Prostate gland (tissue), 2 donors: ENCODE results near the gene SGF29. TPM values are rescaled to one million over a fixed set of nuclear protein-coding genes. Genes with fewer than 3 reads are reported as not detected.

Experiments
- DNase-seq: peaks from one replicate; pipeline ENCODE4 v3.0.0-alpha.2; 2019; ENCODE audit warnings: low spot score
- H3K27ac ChIP-seq, 2 donors: fragments of 200-600 bp; sonication (generic); 2 replicates each; pipeline ENCODE4 v1.5.1; 2017 to 2019
- H3K27me3 ChIP-seq: fragments of 200-600 bp; sonication (generic); replicated peaks from 2 replicates; pipeline ENCODE4 v1.5.1; 2019; ENCODE audit not compliant: insufficient read depth
- H3K36me3 ChIP-seq, 2 donors: fragments of 200-600 bp; sonication (generic); 1 replicate in 1 of 2; 2 replicates in 1 of 2; pipeline versions ENCODE4 v1.5.1 to v1.8.1; 2017 to 2019
- H3K4me1 ChIP-seq: fragments of 200-600 bp; sonication (generic); replicated peaks from 2 replicates; pipeline ENCODE4 v1.5.1; 2019
- H3K4me3 ChIP-seq, 2 donors: fragments of 200-600 bp; sonication (generic); 2 replicates each; pipeline ENCODE4 v1.5.1; 2017 to 2019
- H3K9me3 ChIP-seq: fragments of 200-600 bp; sonication (generic); 2 replicates; pipeline ENCODE4 v1.5.1; 2017
- CTCF ChIP-seq, 4 experiments: fragments of 200-600 bp in 2 of 4; fragments of 450-650 bp in 2 of 4; sonication (generic) in 2 of 4; IDR thresholded peaks; 1 replicate in 3 of 4; 2 replicates in 1 of 4; pipeline ENCODE4 v1.5.1; 2016 to 2019; ENCODE audit warnings: antibody characterized with exemption in 4 of 4, mild to moderate bottlenecking in 2 of 4, moderate library complexity in 2 of 4
- POLR2A ChIP-seq: fragments of 450-650 bp; IDR thresholded peaks from one replicate; pipeline ENCODE4 v1.6.1; 2016; ENCODE audit warnings: antibody characterized with exemption, mild to moderate bottlenecking
- POLR2AphosphoS5 ChIP-seq: sonication (generic); formaldehyde crosslinking; IDR thresholded peaks from one replicate; pipeline ENCODE4 v1.6.1; 2017; ENCODE audit warnings: antibody characterized with exemption
- WGBS: methylation state at CpG from one replicate; pipeline ENCODE4 v1.1.5; 2018; 5-methylcytosine and 5-hydroxymethylcytosine counted together
- intact Hi-C: fragments of 100-400 bp; cut with DNase I; formaldehyde crosslinking; loops from one replicate; pipeline ENCODE4 v1.14.2; 2022
- total RNA-seq, 2 donors: library from RNA; depleted of rRNA; stranded (reverse); fragments of >200 nt; gene quantifications; one replicate each; pipeline ENCODE4 v1.1.0, GENCODE V29; 2016

The SGF29 gene
- total RNA-seq, 2 donors from 2014 or later = 32.2 to 59.7 TPM

- TF ChIP-seq CTCF (IDR thresholded peaks at IDR 0.05) (no peak), POLR2AphosphoS5 (no peak), POLR2A (no peak)
- no peak for DNase-seq
- no peaks in the 10 kb centered on the region for H3K36me3 ChIP-seq
- intact Hi-C loops = no loop called here
- H3K4me1 ChIP-seq = no peaks in the 10 kb centered on the region
- no peaks in the 10 kb centered on the region for H3K27me3 ChIP-seq
- H3K9me3 ChIP-seq = no peaks in the 10 kb centered on the region
- no peak overlapping the region for H3K4me3 ChIP-seq
- 81% methylated on average over 5 of the region's 5 CpGs for WGBS
- peak overlapping the region in 1 of 2 donors; percentile 14 for H3K27ac ChIP-seq
Observed at GRCh38 chr16:28532940-28533647, 20.6 kb upstream of the SGF29 start.

GRCh38 chr16:28534542-28535373 is 19.0 kb upstream of the SGF29 start:
- DNase-seq = no peak
- WGBS = 77% methylated on average over 5 of the region's 5 CpGs
- Histone ChIP-seq H3K36me3 (no peaks in the 10 kb centered on the region), H3K27me3 (no peaks in the 10 kb centered on the region), H3K4me3 (no peak overlapping the region), H3K4me1 (no peaks in the 10 kb centered on the region), H3K9me3 (no peaks in the 10 kb centered on the region), H3K27ac (no peak overlapping the region)
- no peak for TF ChIP-seq POLR2A
- intact Hi-C loops = loop anchor here (5.0 kb wide), 1 partner anchor 42 kb away; the partner anchor contains the start of genes APOBR and CLN3

- WGBS = 40% methylated on average over 6 of the region's 6 CpGs
- Histone ChIP-seq H3K4me3 (peak overlapping the region; percentile 36 to 49), H3K36me3 (no peaks in the 10 kb centered on the region), H3K4me1 (no peaks in the 10 kb centered on the region), H3K27ac (peak overlapping the region; percentile 94 to 95), H3K27me3 (no peaks in the 10 kb centered on the region), H3K9me3 (no peaks in the 10 kb centered on the region)
- peak; percentile 76 for DNase-seq
- TF ChIP-seq POLR2AphosphoS5 (peak; percentile 56), POLR2A (no peak)
- intact Hi-C loops = loop anchor here (5.0 kb wide), 1 partner anchor 45 kb away; the partner anchor contains the start of genes APOBR and CLN3
Observed at GRCh38 chr16:28537076-28537475, 16.6 kb upstream of the SGF29 start.

- intact Hi-C loops = loop anchor here (5.0 kb wide), 1 partner anchor 46 kb away; the partner anchor contains the start of genes APOBR and CLN3
- peak overlapping the region; percentile 36 to 49 for H3K4me3 ChIP-seq
- H3K4me1 ChIP-seq = no peaks in the 10 kb centered on the region
- TF ChIP-seq CTCF (IDR thresholded peaks at IDR 0.05) = no peak
- no peak for TF ChIP-seq POLR2AphosphoS5
- TF ChIP-seq POLR2A = no peak
- no peaks in the 10 kb centered on the region for H3K36me3 ChIP-seq
- WGBS = 78% methylated on average over 13 of the region's 13 CpGs
- H3K27ac ChIP-seq = peak overlapping the region; percentile 94 to 95
- no peaks in the 10 kb centered on the region for H3K27me3 ChIP-seq
- H3K9me3 ChIP-seq = no peaks in the 10 kb centered on the region
- DNase-seq = no peak
Observed at GRCh38 chr16:28537964-28538732, 15.6 kb upstream of the SGF29 start.

GRCh38 chr16:28538733-28539596 is 14.8 kb upstream of the SGF29 start, which contains the start of gene NUPR1:
Gene NUPR1, minus strand, starts transcription at chr16:28538974. Its CDS starts 67 bp downstream, at chr16:28538907.
- no peaks in the 10 kb centered on the region for H3K36me3 ChIP-seq
- no peaks in the 10 kb centered on the region for H3K9me3 ChIP-seq
- DNase-seq = peak; percentile 99
- no peaks in the 10 kb centered on the region for H3K4me1 ChIP-seq
- no peak for TF ChIP-seq CTCF (IDR thresholded peaks at IDR 0.05)
- TF ChIP-seq POLR2AphosphoS5 = peak; percentile 100
- TF ChIP-seq POLR2A = peak; percentile 93
- H3K27me3 ChIP-seq = no peaks in the 10 kb centered on the region
- H3K4me3 ChIP-seq = peak within 1 kb of the TSS; percentile 36 to 49
- 7% methylated on average over 22 of the region's 22 CpGs for WGBS
- intact Hi-C loops = loop anchor here (5.0 kb wide), 1 partner anchor 47 kb away; the partner anchor contains the start of genes APOBR and CLN3
- H3K27ac ChIP-seq = peak within 1 kb of the TSS; percentile 94 to 95
